Measurements from ENCODE around the gene C21orf58.
A peak's percentile ranks its signal among the peaks of the same experiment; 100 is the strongest.

C21orf58 gene

GRCh38 chr21:46294647-46295176 is 29.0 kb downstream of the C21orf58 start:
- no peak for DNase-seq (ENCODE audit: low spot score)

DNA sequence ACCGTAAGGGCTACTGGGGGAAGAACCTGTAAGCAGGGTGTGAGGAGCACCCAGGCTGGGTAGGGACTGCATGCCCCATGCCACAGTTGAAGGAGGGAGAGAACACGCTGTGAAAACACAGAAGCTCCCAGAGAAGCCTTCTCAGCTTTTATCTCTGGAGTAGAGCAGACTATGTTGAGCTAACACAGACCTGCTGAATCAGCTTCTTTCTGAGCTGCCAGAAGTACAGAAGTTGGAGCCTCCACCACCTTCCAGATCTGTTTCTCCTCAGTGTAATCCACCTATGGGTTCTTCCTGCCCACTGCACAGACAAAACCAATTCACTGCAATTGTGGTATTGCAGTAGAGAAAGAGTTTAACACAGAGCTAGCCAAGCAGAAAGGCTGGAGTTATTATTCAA is 32.1 kb downstream of the C21orf58 start:
- DNase-seq (ENCODE audit: low spot score), result no peak

GRCh38 chr21:46289655-46290179 is 34.0 kb downstream of the C21orf58 start:
- DNase-seq (ENCODE audit: low spot score), result no peak

GRCh38 chr21:46287541-46287940 is 36.1 kb downstream of the C21orf58 start:
- no peak for DNase-seq (ENCODE audit: low spot score)

DNA sequence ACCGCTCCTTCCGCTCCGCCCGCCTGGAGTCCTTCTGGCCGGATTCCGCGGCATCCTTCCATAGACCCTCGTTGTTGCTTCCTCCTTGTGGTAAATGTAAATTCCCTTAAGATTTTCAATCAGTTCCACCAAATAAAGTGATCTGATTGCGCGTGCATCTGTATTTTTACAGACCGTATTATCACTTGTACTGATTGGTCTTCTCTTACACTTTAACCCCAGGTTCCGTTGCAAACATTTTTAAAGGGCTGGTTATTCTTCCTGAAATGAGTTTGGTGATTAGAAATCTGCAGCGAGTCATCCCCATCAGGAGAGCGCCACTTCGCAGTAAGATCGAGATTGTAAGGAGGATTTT is 37.0 kb downstream of the C21orf58 start:
- DNase-seq (ENCODE audit: low spot score), result no peak

- peak; percentile 85 for DNase-seq (ENCODE audit: low spot score)
These were observed 37.7 kb downstream of the C21orf58 start, which contains the start of gene YBEY for GRCh38 chr21:46285761-46286647. TSS of gene YBEY (plus strand) at chr21:46286342. CDS start at chr21:46286914, 572 bp downstream.

DNA sequence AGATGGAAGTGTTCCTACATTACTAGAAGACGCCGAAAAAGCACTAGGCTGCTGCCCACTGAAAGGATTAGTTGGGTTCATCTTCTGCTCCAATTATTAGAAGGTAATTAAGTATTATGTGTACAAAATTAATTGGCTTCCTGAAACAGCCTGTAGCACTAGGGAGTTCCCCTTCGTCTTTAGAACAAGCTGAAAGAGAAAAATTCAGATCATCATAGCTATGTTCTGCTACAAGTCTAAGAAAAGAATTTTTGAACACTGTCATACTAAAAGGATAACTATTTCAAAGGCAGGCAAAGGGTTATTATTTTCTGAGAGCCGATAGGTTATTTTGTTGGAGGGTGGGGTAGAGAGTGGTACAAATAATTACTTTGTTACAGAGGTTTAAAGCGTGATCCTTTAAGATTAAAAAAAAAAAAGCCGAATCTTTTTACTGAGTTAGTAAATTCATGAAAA is 38.4 kb downstream of the C21orf58 start, which contains the start of gene MCM3AP:
Gene MCM3AP (minus strand): TSS at position 406 of the 456 bp plus-strand sequence. CDS start 325 bp downstream, at position 81.
- DNase-seq (ENCODE audit: low spot score), result no peak

- no peak for DNase-seq (ENCODE audit: low spot score)
These were observed 38.9 kb downstream of the C21orf58 start for GRCh38 chr21:46284733-46285132.

GRCh38 chr21:46284077-46284644 is 39.5 kb downstream of the C21orf58 start:
- DNase-seq (ENCODE audit: low spot score), result no peak

DNA sequence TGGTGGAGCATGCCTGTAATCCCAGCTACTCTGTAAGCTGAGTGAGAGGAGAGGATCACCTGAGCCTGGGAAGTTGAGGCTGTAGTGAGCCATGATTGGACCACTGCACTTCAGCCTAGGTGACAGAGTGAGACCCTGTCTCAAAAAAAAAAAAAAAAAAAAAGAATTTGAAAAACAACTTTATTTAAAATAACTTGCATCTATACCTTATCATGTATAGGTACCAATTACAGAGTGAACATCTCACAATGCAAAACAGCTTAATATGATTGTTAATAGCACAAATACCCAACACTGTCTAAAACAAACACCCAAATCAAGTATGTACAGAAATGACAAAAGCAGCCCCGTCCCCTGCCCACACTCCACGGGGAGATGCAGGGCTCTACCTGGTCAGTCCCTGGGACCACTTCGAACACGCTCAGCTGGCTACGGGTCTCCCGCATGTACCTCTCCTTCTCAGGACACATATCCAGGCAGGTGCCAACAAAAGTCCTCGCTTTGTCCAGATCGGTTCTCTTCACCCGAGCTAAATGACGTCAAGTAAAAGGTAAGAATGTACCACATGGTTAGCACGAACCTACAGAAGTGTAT is 48.8 kb downstream of the C21orf58 start:
- DNase-seq (ENCODE audit: low spot score), result no peak

- no peak for DNase-seq (ENCODE audit: low spot score)
These were observed 50.3 kb downstream of the C21orf58 start for GRCh38 chr21:46273341-46273740.

DNA sequence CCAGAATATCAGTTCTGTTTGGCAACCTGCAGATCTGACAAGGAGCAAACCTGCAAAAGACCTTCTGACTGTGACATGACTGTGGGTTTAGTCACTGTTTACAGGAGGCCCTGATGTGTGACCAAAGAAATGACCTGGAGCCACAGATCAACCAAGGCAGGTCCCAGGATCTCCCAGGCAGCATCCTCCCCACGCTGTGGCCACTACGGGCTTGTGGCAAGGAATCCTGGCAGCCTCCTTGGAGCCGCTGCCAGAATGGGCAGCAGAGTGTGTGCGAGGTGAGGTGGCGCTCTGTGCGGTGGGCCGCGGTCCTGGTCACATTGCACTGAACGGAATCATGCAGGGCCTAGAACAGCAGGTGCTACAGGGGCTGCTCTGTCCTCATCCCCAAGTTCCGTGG is 54.2 kb downstream of the C21orf58 start:
- no peak for DNase-seq (ENCODE audit: low spot score)

DNA sequence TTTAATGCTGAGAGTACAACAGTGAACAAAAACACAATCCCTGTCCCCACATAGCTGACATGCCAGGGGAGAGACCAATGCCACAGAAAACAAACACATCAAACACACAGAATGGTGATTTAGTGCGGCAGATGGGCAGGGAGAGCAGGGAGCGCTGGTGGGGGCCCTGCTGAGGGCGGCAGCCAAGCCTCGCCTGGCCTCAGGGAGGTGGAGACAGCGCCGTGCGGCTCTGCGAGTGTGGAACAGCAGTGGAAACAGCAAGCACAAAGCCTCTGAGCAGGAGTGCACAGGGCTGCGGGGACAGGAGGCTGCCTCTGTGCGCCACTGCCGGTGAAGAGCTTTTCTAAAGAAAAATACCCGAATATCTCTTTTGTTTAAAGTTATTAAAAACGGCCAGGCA is 55.3 kb downstream of the C21orf58 start:
- no peak for DNase-seq (ENCODE audit: low spot score)

DNA sequence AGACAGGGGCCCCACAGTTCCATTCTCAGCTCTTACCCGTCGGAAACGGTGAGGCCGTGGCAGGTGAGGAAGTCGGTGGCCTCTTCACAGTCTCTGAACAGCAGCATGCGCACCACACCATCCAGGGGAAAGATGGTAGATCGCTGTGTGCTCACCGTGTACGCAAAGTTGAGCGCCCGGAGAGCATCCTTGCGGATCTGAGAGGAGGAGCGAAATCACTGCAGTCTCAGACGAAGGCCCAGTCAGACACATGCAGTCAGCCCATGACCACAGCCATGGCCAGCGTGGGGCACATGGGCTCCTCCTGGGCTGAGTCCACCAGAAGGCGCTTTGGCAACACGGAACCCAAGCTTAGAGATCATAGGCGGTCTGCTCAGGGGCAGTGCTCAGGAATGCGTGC is 56.7 kb downstream of the C21orf58 start:
- no peak for DNase-seq (ENCODE audit: low spot score)

DNA sequence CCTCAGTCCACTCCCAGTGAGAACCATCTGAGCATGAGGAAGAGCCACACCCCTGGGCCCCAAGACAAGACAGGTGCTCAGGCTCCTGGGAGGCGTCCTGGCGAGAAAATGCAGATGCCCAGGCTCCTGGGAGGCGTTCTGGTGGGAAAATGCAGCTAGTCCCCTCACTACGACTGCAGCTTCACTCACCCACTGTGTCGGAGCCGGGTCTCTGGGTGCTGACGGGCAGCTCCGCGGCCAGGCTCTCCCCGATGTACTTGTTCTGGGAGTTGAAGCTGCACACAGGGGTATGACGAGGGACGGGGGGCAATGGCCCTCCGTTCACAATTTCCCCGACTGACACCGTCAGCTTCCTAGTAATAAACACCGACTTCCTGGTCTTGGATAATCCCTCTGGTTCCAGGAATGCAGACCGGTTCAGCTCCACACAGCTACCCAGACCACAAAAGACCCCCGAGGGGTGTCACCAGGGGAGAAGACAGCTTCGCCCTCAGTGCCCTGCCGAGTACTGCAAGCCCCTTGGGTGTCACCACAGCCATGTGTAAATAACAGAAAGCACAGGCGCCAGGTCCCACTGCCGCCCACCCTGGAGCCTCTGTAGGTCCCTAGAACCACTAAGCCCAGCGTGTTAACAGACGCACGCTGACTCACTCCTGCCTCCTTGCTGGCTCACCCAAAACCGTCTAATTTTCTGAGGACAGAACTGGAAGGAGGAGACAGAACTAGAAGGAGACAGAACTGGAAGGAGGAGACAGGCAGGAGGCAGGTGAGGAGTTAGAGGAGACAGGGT is 57.7 kb downstream of the C21orf58 start:
- DNase-seq (ENCODE audit: low spot score), result no peak

DNA sequence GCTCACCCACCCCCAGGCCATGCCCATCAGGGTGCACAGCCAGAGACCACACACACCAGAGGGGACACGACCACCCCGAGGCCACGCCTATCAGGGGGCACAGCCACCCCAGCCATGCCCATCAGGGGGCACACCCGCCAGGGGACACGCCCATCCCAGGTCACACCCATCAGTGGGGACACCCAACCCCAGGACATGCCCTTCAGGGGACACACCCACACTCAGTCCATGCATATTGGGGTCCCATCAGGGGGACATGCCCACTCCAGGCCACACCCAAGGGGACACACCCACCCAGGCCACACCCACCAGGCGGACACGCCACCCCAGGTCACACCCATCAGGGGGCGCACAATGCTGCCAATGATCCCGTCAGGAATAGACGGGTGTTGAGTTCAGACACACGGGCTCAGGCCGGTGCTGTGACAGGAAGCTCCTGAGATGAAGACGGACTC is 59.0 kb downstream of the C21orf58 start:
- DNase-seq (ENCODE audit: low spot score), result no peak

DNA sequence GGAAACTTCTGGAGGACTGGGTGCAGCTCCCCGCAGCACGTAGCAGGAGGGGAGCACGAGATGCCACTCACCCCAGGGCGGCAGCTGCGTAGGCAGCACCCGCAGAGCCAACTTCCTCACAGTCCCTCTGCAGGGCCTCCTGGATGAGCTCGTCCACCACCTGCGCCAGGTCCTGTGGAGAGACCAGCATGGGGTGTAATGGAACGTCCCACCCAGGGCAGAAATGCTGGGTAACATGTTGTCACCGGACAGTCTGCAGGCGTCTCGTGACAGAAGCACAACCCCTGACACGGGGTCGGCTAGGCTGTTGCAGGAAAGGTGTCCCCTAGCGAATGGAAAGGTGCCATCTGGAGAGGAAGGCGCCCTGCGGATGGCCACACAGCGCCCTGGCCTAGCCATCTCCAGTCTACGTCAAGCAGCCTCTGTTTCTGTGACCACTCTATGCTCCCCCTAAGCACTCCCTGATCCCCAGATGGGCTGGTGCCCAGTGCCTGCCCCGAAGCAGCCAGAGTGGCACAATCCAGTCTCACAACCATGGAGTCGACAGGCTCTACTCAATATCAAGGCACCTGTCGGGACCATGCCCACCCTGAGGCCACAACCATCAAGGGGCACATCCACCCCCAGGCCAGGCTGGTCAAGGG is 59.5 kb downstream of the C21orf58 start:
- no peak for DNase-seq (ENCODE audit: low spot score)

DNA sequence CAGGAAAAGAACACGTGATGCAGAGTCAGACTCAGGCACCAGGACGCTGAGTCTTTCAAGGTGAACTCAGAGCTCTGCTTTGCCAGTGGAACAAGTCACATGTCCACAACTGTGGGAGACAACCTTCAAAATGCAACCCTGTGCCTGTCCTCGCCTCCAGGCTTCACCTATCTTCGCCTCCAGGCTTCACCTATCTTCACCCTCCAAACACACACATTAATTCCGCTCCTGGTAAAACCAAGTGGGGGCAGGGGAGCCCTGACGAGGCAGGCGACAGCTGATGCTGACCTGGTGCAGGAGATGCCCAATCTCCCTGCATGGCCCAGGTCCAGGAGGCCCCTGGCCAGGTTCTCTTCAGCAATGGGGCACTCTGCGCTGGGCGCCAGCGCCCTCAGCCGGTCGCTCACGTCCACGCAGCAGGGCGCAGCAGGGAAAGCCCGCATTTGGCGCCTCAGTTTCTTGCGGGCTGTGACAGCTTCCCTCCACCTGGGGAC is 67.1 kb downstream of the C21orf58 start:
- no peak for DNase-seq (ENCODE audit: low spot score)

DNA sequence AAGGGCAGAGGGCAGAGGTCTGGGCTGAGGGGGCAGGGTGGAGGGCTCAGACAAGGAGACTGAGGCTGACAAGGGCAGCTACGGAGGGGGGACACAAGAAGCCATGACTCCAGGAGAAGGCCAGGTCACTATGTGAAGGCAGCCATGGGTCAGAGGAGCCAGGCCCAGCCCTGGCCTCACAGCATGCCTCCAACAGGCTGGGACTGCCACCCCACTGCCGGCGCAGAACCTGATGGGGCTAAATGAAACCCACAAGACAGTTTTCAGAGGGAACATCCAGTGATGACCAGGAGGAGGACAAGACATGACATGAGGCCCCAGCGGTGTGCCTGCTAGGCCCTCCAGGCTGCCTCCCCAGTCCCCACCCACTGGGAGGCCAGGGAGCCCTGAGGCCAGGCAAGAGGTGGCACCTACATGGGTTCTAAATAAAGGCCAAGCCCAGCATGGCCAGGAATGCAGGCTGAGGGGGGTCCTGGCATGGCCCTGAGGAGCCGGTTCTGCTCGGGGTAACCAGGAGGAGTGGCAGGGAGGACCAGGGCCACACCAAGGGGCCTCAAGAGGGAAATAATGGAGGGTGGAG is 67.8 kb downstream of the C21orf58 start:
- DNase-seq (ENCODE audit: low spot score), result no peak

DNA sequence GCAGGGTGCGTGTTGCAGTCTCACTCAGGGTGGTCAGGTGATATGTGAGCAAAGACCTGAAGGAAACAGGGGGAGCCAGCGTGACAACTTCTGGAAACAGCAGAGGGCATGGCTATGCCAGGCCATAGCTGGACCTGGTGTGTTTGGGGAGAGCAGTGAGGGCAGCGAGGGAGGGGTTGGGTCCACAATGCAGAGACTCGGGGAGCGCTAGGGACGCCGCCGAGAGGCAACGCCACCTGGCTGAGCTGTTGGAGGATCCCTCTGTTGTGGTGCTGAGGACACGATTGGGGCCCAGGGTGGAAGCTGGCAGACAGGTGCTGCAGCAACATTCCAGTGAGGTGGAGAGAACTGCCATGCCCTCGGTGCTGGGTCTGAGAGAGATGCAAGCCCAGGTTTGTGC is 68.5 kb downstream of the C21orf58 start:
- DNase-seq (ENCODE audit: low spot score), result no peak

All from globus pallidus (tissue), 1 donor.